Panc1 (cell line): ENCODE measurements around the gene APOL2. TPM values are rescaled to one million over a fixed set of nuclear protein-coding genes. Genes with fewer than 3 reads are reported as not detected.
A peak's percentile ranks its signal among the peaks of the same experiment; 100 is the strongest.

ENCODE experiments used
- ATAC-seq: fragments of 200-7000 bp; cut with Tn5 transposase; 2 replicates; pipeline ENCODE4 v1.9.1; 2020; ENCODE audit warnings: mild to moderate bottlenecking, moderate library complexity
- BruUV-seq: library from RNA; stranded (reverse); fragments of 400-500 nt; replicated peaks from 2 replicates; lab custom pipeline; 2021; lab: Mats Ljungman, UMichigan
- CTCF ChIA-PET: fragments of 300-600 bp; sonication (Branson Sonifier 250); formaldehyde crosslinking; loops from one replicate; lab custom pipeline; 2022; ENCODE audit warnings: antibody characterized with exemption; lab: Charles Lee
- POLR2A ChIA-PET: fragments of 300-600 bp; sonication (Branson Sonifier 250); formaldehyde crosslinking; loops from one replicate; lab custom pipeline; 2022; ENCODE audit warnings: antibody characterized with exemption; lab: Charles Lee
- DNase-seq: peaks from one replicate; pipeline ENCODE4 v3.0.0-alpha.2; 2010; ENCODE audit warnings: low read depth, low spot score
- H3K27ac ChIP-seq: 2 replicates; pipeline ENCODE4 v1.5.1; 2011; ENCODE audit warnings: mild to moderate bottlenecking, low read length, inconsistent platforms
- H3K27me3 ChIP-seq: fragments of 200-500 bp; sonication (Bioruptor generic); 2 replicates; pipeline ENCODE4 v1.6.0; 2014; ENCODE audit warnings: low read length, inconsistent platforms; ENCODE audit not compliant: control insufficient read depth, insufficient read depth
- H3K36me3 ChIP-seq: fragments of 200-500 bp; sonication (Bioruptor generic); 2 replicates; pipeline ENCODE4 v1.5.1; 2014; ENCODE audit warnings: inconsistent platforms, mild to moderate bottlenecking, low read length, moderate library complexity; ENCODE audit not compliant: control insufficient read depth, insufficient read depth
- H3K4me1 ChIP-seq: 2 replicates; pipeline ENCODE4 v1.5.1; 2011; ENCODE audit warnings: inconsistent platforms, mild to moderate bottlenecking, low read length, moderate library complexity; ENCODE audit not compliant: control insufficient read depth, insufficient read depth
- H3K4me3 ChIP-seq, 2 experiments: 2 replicates each; pipeline ENCODE4 v1.5.1; 2011 to 2012; ENCODE audit warnings: low read depth in 2 of 2, low read length in 2 of 2, mild to moderate bottlenecking in 2 of 2, inconsistent platforms in 1 of 2, moderate library complexity in 1 of 2
- H3K9me3 ChIP-seq: fragments of 200-500 bp; sonication (Bioruptor generic); 2 replicates; pipeline ENCODE4 v1.5.1; 2014; ENCODE audit warnings: low read depth, mild to moderate bottlenecking, inconsistent platforms, low read length, moderate library complexity; ENCODE audit not compliant: control insufficient read depth, insufficient read depth
- POLR2AphosphoS5 ChIP-seq: IDR thresholded peaks from 2 replicates; pipeline ENCODE4 v1.6.1; 2012; ENCODE audit warnings: mild to moderate bottlenecking, low read depth, low read length, moderate library complexity
- SIN3A ChIP-seq: IDR thresholded peaks from 2 replicates; pipeline ENCODE4 v1.6.1; 2012; ENCODE audit warnings: low read depth, mild to moderate bottlenecking, low read length, moderate library complexity, borderline replicate concordance; ENCODE audit not compliant: insufficient read depth
- TCF7L2 ChIP-seq: IDR thresholded peaks from 2 replicates; pipeline ENCODE4 v1.6.1; 2011; ENCODE audit warnings: mild to moderate bottlenecking, low read depth, low read length, inconsistent platforms
- in situ Hi-C: cut with HindIII; loops from 2 replicates; pipeline ENCODE4 v1.10.0; 2016; ENCODE audit warnings: low sequenced_read_pairs, low pct_unique_long_range_greater_than_20kb
- intact Hi-C: fragments of 100-400 bp; cut with micrococcal nuclease; formaldehyde crosslinking; loops from one replicate; pipeline ENCODE4 v1.10.0; 2022; ENCODE audit not compliant: unreplicated experiment
- total RNA-seq: library from RNA; stranded (reverse); gene quantifications from one replicate; pipeline ENCODE4 v1.2.1, GENCODE V29; 2021; ENCODE audit not compliant: unreplicated experiment
- TF ChIP-seq, protein P1 (sequence below), 2 experiments: IDR thresholded peaks; 2 replicates each; pipeline ENCODE4 v1.6.1; 2011 to 2012; ENCODE audit warnings: low read depth in 2 of 2, control low read depth in 1 of 2, low read length in 1 of 2, mild to moderate bottlenecking in 1 of 2, moderate library complexity in 1 of 2; ENCODE audit not compliant: insufficient read depth in 1 of 2
- TF ChIP-seq, protein P2 (sequence below): fragments of 450-650 bp; IDR thresholded peaks from 2 replicates; pipeline ENCODE4 v1.5.1; 2017; ENCODE audit warnings: mild to moderate bottlenecking

The APOL2 gene
- total RNA-seq, 1 experiment from 2014 or later: 34.4 TPM

DNA sequence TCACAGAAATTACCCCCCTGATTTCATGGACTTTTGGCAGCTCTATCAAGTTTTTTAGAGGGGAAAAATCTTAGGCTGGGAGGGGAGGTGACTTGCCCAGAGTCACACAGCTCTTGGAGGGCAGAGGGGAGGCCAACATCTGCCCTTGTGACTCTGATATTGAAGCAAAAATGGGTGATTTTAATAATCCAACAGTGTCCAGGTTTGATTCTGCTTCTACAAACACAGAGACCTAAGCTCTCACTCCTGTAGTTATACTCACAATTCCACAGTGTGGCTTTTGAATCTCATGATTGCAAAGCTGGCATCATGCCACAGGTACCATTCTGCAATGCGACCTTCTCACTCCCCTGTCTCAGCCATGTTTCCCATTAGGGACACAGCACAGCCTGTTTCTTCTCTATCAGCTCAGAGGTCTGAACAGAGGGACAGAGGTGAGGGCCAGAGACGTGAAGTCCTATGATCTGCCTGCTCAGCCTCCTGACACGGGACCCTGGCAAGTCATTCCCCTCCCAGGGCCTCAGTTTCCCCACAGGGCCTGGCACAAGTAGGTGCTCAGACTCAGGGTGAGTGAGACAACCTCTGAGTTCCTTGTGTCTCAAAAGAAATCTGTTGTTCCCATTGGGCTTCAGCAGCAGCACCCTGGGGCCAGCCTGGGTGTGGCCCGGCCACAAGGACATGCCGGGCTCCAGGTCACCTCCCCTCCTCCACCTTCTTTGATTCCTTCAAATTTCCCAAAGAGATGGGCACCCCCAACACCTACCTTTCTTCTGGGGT is 766 bp downstream of the APOL2 start (continued):
- TF ChIP-seq, protein P1, sequence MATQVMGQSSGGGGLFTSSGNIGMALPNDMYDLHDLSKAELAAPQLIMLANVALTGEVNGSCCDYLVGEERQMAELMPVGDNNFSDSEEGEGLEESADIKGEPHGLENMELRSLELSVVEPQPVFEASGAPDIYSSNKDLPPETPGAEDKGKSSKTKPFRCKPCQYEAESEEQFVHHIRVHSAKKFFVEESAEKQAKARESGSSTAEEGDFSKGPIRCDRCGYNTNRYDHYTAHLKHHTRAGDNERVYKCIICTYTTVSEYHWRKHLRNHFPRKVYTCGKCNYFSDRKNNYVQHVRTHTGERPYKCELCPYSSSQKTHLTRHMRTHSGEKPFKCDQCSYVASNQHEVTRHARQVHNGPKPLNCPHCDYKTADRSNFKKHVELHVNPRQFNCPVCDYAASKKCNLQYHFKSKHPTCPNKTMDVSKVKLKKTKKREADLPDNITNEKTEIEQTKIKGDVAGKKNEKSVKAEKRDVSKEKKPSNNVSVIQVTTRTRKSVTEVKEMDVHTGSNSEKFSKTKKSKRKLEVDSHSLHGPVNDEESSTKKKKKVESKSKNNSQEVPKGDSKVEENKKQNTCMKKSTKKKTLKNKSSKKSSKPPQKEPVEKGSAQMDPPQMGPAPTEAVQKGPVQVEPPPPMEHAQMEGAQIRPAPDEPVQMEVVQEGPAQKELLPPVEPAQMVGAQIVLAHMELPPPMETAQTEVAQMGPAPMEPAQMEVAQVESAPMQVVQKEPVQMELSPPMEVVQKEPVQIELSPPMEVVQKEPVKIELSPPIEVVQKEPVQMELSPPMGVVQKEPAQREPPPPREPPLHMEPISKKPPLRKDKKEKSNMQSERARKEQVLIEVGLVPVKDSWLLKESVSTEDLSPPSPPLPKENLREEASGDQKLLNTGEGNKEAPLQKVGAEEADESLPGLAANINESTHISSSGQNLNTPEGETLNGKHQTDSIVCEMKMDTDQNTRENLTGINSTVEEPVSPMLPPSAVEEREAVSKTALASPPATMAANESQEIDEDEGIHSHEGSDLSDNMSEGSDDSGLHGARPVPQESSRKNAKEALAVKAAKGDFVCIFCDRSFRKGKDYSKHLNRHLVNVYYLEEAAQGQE (IDR thresholded peaks at IDR 0.05; ENCODE audit: insufficient read depth in 1 of 2, low read depth in 2 of 2, low read length in 1 of 2): no peak

DNA sequence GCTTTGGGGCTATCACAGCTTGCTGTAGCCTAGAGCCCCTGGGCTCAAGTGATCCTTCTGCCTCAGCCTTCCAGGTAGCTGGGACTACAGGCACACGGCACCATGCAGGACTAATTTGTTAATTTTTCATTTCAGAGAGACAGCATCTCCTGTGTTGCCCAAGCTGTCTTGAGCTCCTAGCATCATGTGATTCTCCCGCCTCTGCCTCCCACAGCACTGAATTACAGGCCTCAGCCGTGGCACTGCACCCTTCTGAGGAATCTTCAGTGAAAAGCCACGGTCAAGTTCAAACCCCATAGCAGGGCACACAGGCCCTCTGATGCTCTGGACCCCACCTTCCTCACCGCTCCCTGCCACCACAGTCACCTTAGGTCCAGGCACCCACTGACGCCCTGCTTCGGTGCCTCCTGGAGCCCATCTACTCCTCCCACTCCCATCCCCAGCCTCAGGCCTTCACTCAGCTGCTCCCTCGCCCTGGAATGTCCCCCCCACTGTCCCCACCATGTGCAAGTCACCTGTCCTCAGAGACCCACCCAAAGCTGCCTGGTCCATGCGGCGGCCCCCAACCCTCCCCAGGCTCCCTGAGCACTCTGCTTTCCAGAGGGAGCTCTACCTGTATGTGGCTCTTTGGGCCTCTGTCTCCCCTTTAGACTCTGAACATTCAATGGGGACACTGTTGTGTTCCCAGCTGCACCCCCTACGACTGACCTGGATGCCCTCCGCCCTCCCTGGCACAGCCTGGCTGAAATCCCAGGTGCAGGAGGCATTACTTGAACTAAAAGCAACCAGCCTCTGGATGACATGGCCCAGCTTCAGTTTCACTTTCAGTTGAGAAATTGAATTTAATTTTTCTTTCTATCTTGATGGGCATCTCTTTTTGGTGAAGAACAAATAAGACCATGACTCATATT is 1.6 kb downstream of the APOL2 start:
- no peak for ATAC-seq
- no peaks in the 10 kb centered on the region for H3K27me3 ChIP-seq
- H3K4me3 ChIP-seq: peak overlapping the region; percentile 71 to 95
- TF ChIP-seq, protein P2, sequence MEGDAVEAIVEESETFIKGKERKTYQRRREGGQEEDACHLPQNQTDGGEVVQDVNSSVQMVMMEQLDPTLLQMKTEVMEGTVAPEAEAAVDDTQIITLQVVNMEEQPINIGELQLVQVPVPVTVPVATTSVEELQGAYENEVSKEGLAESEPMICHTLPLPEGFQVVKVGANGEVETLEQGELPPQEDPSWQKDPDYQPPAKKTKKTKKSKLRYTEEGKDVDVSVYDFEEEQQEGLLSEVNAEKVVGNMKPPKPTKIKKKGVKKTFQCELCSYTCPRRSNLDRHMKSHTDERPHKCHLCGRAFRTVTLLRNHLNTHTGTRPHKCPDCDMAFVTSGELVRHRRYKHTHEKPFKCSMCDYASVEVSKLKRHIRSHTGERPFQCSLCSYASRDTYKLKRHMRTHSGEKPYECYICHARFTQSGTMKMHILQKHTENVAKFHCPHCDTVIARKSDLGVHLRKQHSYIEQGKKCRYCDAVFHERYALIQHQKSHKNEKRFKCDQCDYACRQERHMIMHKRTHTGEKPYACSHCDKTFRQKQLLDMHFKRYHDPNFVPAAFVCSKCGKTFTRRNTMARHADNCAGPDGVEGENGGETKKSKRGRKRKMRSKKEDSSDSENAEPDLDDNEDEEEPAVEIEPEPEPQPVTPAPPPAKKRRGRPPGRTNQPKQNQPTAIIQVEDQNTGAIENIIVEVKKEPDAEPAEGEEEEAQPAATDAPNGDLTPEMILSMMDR: no peak
- TF ChIP-seq POLR2AphosphoS5 (no peak), TCF7L2 (no peak), SIN3A (no peak)
- TF ChIP-seq, protein P1 (IDR thresholded peaks at IDR 0.05; ENCODE audit: insufficient read depth in 1 of 2, low read depth in 2 of 2, low read length in 1 of 2): no peak
- POLR2A ChIA-PET: interaction anchor here (0.6 kb wide), 1 partner anchor 437 kb away, joined by 4 read pairs; no protein-coding TSS in a partner anchor
- H3K36me3 ChIP-seq: no peaks in the 10 kb centered on the region
- BruUV-seq: no TSS peak
- intact Hi-C loops: no loop called here
- no peaks in the 10 kb centered on the region for H3K9me3 ChIP-seq
- CTCF ChIA-PET: no interaction called here
- peaks cover 10% of the 10 kb centered on the region; the same call in 1 of the 2 replicates for H3K4me1 ChIP-seq
- peak overlapping the region; percentile 91 for H3K27ac ChIP-seq
- no peak for DNase-seq
- in situ Hi-C loops: no loop called here
